ENCODE data around the gene DAPK1. TPM values are rescaled to one million over a fixed set of nuclear protein-coding genes. Genes with fewer than 3 reads are reported as not detected.

The DAPK1 gene
- total RNA-seq, 1 donor from 2014 or later, result 24.6 TPM

- no peaks in the 10 kb centered on the region for H3K36me3 ChIP-seq
- TF ChIP-seq POLR2A (IDR thresholded peaks at IDR 0.05), result no peak
- no peak for TF ChIP-seq POLR2AphosphoS5 (IDR thresholded peaks at IDR 0.05; ENCODE audit: insufficient read depth in 1 of 2, low read depth in 1 of 2)
- no peak for TF ChIP-seq CTCF (IDR thresholded peaks at IDR 0.05)
- DNase-seq (ENCODE audit: extremely low spot score in 2 of 2), result peak in 1 of 2 donors; percentile 70
- no peaks in the 10 kb centered on the region for H3K27me3 ChIP-seq
- no peaks in the 10 kb centered on the region for H3K9me3 ChIP-seq
- H3K27ac ChIP-seq, result no peak overlapping the region
- H3K4me1 ChIP-seq, result no peaks in the 10 kb centered on the region
- H3K4me3 ChIP-seq, result no peak overlapping the region
- intact Hi-C loops (cut with DNase I), result loop anchor here (2.0 kb wide), 1 partner anchor 327 kb away; no protein-coding TSS in a partner anchor
Measured at GRCh38 chr9:87663556-87663955, 165.9 kb downstream of the DAPK1 start.

GRCh38 chr9:87664153-87665060 is 166.7 kb downstream of the DAPK1 start:
- H3K27ac ChIP-seq, result no peak overlapping the region
- H3K36me3 ChIP-seq, result no peaks in the 10 kb centered on the region
- TF ChIP-seq POLR2A (IDR thresholded peaks at IDR 0.05), result no peak
- H3K27me3 ChIP-seq, result no peaks in the 10 kb centered on the region
- no peak overlapping the region for H3K4me3 ChIP-seq
- peak in 1 of 2 donors; percentile 61 for DNase-seq (ENCODE audit: extremely low spot score in 2 of 2)
- intact Hi-C loops (cut with DNase I), result no loop called here
- no peaks in the 10 kb centered on the region for H3K9me3 ChIP-seq
- H3K4me1 ChIP-seq, result no peaks in the 10 kb centered on the region

GRCh38 chr9:87665505-87665904 is 167.8 kb downstream of the DAPK1 start:
- H3K9me3 ChIP-seq, result no peaks in the 10 kb centered on the region
- no peaks in the 10 kb centered on the region for H3K27me3 ChIP-seq
- no peak for DNase-seq (ENCODE audit: extremely low spot score in 2 of 2)
- H3K4me1 ChIP-seq, result no peaks in the 10 kb centered on the region
- no peak overlapping the region for H3K27ac ChIP-seq
- H3K36me3 ChIP-seq, result no peaks in the 10 kb centered on the region
- TF ChIP-seq POLR2AphosphoS5 (IDR thresholded peaks at IDR 0.05; ENCODE audit: insufficient read depth in 1 of 2, low read depth in 1 of 2) (no peak), CTCF (IDR thresholded peaks at IDR 0.05) (no peak), POLR2A (IDR thresholded peaks at IDR 0.05) (no peak)
- intact Hi-C loops (cut with DNase I), result no loop called here
- H3K4me3 ChIP-seq, result no peak overlapping the region

GRCh38 chr9:87667164-87667738 is 169.6 kb downstream of the DAPK1 start:
- intact Hi-C loops (cut with DNase I), result no loop called here
- Histone ChIP-seq H3K4me3 (no peak overlapping the region), H3K27ac (no peak overlapping the region), H3K4me1 (no peaks in the 10 kb centered on the region), H3K9me3 (no peaks in the 10 kb centered on the region), H3K36me3 (no peaks in the 10 kb centered on the region), H3K27me3 (no peaks in the 10 kb centered on the region)
- peak in 1 of 2 donors; percentile 69 for DNase-seq (ENCODE audit: extremely low spot score in 2 of 2)
- no peak for TF ChIP-seq CTCF (IDR thresholded peaks at IDR 0.05)
- no peak for TF ChIP-seq POLR2A (IDR thresholded peaks at IDR 0.05)
- no peak for TF ChIP-seq POLR2AphosphoS5 (IDR thresholded peaks at IDR 0.05; ENCODE audit: insufficient read depth in 1 of 2, low read depth in 1 of 2)

- Histone ChIP-seq H3K4me3 (no peak overlapping the region), H3K27me3 (no peaks in the 10 kb centered on the region), H3K4me1 (no peaks in the 10 kb centered on the region), H3K9me3 (no peaks in the 10 kb centered on the region), H3K27ac (no peak overlapping the region), H3K36me3 (no peaks in the 10 kb centered on the region)
- TF ChIP-seq CTCF (IDR thresholded peaks at IDR 0.05), result no peak
- TF ChIP-seq POLR2AphosphoS5 (IDR thresholded peaks at IDR 0.05; ENCODE audit: insufficient read depth in 1 of 2, low read depth in 1 of 2), result no peak
- no peak for TF ChIP-seq POLR2A (IDR thresholded peaks at IDR 0.05)
- intact Hi-C loops (cut with DNase I), result no loop called here
- DNase-seq (ENCODE audit: extremely low spot score in 2 of 2), result peak in 1 of 2 donors; percentile 44
Measured at GRCh38 chr9:87668222-87668621, 170.6 kb downstream of the DAPK1 start.

All from vagina (tissue), 2 donors.